GF-D8 (cell line): Measurements from ENCODE around the gene TMEM203.

Experiments
- DNase-seq: peaks from one replicate; lab custom pipeline; 2025; lab: John Stamatoyannopoulos, UW

The TMEM203 gene

DNA sequence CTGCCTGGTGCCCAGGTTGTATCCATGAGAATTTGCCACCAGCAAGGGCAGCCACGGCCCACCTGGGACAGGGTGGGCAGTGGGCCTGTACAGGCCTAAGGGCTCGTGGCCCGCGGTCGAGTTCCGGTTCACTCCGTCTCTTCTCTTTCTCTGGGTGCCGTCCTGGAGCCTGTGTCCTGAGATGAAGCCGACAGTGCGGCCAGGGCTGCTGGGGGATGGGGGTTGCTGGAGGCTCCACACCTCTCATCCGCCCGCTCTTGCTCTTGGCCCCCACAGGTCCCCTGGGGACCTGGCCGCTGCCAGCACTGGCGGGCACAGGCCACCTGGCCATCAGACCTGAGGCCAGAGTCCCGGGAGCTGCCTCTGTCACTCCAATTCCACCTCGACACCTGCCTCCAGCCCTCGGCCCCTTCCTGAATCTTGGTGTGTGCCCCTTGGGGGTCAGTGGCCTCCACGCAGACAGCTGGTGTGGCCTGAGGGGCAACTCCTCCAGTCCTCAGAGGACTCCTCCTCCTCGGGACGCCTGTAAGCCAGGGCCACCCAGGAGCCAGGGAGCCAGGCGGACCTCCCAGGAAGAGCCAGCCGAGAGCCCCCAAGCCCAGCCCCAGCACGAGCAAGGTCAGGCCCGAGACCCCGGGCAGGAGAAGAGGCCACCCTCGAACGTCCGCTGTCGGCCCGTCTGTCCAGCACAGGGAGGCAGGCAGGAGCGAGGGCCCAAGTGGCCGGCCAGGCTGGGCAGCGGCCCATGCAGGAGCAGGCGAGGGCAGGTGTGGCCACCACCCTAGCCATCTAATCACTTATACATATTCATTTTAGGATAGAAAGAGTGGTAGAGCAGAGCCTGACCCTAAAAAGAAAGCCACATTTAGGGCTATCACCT is 40.8 kb downstream of the TMEM203 start:
- no peak for DNase-seq

- no peak for DNase-seq
These were observed 41.6 kb downstream of the TMEM203 start for GRCh38 chr9:137163805-137164204.

DNA sequence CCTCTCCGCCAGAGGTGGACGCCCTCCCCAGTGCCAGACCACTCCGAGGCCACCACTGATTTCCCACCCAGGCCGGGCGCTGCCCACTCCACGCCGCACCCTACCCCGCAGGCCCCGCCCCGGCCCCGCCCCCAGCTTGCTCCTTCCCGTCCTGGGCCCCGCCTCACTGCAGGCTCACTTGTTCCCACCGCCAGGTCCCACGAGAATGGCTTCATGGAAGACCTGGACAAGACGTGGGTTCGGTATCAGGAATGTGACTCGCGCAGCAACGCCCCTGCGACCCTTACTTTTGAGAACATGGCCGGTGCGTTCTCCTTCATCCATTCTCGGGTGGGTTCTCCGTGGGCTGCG is 42.1 kb downstream of the TMEM203 start:
- no peak for DNase-seq

GRCh38 chr9:137162505-137163364 is 42.7 kb downstream of the TMEM203 start:
- DNase-seq: no peak

DNA sequence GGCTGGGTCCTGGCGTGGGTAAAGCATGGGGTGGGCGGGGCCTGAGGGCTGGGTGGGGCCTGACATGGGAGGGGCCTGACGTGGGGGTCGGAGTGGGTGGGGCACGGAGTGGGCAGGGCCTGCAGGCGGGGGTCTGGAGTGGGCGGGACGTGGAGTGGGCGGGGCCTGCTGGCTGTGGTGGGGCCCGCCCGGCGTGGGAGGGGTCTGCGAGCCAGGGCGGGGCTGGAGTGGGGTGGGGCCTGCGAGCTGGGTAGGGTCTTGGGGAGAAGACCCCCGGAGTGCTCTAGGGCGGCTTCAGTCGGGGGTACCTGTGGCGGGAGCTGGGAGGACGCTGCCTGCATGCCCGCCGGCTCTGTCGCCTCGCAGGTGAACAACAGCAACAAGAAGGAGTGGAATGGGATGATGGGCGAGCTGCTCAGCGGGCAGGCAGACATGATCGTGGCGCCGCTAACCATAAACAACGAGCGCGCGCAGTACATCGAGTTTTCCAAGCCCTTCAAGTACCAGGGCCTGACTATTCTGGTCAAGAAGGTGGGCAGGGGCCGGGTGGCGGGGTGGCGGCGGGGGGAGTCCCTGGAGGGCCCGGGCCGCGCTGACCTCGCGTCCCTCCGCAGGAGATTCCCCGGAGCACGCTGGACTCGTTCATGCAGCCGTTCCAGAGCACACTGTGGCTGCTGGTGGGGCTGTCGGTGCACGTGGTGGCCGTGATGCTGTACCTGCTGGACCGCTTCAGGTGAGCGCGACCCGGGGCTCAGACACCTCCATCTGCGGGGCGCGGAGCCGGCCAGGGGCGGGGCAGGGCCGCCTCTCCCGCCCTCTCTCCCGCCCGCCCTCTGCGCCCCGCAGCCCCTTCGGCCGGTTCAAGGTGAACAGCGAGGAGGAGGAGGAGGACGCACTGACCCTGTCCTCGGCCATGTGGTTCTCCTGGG is 43.6 kb downstream of the TMEM203 start:
- DNase-seq: no peak

GRCh38 chr9:137160716-137161557 is 44.5 kb downstream of the TMEM203 start:
- DNase-seq: no peak

GRCh38 chr9:137160054-137160425 is 45.4 kb downstream of the TMEM203 start:
- DNase-seq: no peak

DNA sequence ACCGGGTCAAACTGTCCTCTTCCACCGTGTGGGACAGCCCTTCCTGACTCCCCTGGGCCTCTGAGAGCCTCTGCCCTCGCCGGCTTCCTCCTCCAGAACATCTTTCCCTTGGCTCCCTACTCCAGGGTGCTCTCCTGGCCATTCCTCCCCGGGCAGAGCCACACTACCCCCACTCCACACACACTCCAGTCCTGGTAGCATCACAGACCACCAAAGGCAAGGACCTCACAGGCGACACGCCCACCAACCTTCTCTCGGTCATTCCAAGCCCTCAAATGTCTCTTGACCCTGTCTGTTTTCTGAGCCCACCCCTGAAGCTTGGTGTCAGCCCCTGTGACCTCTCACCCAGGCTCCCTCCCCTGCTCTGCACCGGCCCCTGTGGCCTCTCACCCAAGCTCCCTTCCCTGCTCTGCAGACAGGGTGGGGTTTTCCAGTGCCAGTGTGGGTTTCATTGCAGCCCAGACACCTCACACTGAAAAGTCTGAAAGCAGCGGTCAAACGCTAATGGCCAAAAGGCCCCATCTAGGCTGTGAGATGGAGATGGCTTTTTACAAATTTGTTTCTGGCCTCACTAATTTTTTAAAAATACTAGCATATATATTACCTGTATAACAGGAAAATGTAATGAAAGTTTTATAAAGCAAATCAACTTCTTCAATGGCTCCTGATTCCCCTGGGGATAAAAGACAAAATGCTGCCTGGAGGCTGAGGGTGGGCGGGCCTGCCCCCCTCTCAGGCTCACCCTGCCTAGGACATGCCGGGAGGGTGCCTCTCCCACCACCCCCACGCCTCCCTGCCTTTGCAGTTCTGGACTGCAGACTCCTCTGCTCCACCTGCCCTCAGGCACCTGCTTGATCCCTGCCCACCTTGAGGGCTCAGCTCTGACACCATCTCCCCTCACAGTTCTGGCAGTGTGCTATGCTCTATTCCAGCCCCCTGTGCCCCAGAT is 46.1 kb downstream of the TMEM203 start:
- DNase-seq: no peak

GRCh38 chr9:137158625-137159024 is 46.8 kb downstream of the TMEM203 start:
- no peak for DNase-seq

- DNase-seq: no peak
These were observed 47.6 kb downstream of the TMEM203 start for GRCh38 chr9:137157618-137158415.

DNA sequence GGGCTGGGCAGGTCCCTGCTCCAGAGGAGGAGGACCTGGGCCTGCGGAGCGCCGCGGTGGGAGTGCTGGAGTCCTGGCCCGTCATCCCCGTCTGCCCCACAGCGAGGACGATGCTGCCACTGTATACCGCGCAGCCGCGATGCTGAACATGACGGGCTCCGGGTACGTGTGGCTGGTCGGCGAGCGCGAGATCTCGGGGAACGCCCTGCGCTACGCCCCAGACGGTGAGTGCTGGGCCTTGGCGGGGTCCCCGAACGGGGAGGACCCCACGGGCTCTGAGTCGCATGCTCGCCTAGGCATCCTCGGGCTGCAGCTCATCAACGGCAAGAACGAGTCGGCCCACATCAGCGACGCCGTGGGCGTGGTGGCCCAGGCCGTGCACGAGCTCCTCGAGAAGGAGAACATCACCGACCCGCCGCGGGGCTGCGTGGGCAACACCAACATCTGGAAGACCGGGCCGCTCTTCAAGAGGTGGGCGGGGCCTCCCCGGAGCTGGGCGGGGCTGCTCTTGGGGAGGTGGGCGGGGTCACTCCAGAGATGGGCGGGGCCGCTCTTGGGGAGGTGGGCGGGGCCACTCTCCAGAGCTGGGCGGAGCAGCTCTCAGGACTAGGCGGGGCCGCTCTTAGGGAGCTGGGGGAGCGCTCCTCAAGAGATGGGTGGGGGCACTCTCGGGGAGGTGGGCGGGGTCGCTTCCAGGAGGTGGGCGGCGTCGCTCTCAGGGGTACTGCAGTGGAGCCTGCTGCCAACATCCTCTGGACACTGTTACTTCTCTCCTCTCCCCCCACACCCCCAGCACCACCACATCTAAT is 48.7 kb downstream of the TMEM203 start:
- DNase-seq: no peak
